HG03520 (cell line): ENCODE data around the gene SLC6A20.

ENCODE experiments used
- ATAC-seq: cut with Tn5 transposase; IDR thresholded peaks from one replicate; pipeline ENCODE4 v1.9.1; 2021; ENCODE audit warnings: mild to moderate bottlenecking, moderate library complexity; ENCODE audit not compliant: unreplicated experiment

Gene SLC6A20

GRCh38 chr3:45730409-45731154 lies 65.8 kb downstream of the SLC6A20 start:
- no peak for ATAC-seq

GRCh38 chr3:45729614-45730013 lies 66.7 kb downstream of the SLC6A20 start:
- ATAC-seq: no peak

- ATAC-seq: no peak
Measured at GRCh38 chr3:45724911-45725310, 71.4 kb downstream of the SLC6A20 start.

GRCh38 chr3:45719655-45720487 lies 76.5 kb downstream of the SLC6A20 start:
- ATAC-seq: no peak

GRCh38 chr3:45716790-45717336 lies 79.5 kb downstream of the SLC6A20 start:
- no peak for ATAC-seq

DNA sequence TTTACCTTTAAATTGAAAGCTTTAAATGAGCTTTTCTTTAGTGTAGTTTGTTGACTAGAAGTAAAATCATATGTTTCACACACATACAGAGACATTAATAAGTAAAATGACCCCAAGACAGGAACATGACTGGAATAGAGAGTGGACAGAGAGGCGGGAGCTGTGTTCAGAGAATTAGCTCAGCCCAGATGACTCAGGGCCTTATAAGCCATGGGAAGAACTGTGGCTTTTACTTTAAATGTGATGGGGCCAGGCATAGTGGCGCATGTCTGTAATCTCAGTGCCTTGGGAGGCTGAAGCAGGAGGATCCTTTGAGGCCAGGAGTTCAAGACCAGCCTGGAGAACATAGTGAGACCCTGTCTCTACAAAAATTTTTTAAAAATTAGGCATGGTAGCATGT lies 80.4 kb downstream of the SLC6A20 start:
- ATAC-seq: no peak

- ATAC-seq: no peak
Measured at GRCh38 chr3:45712434-45713110, 83.8 kb downstream of the SLC6A20 start.

GRCh38 chr3:45711931-45712330 lies 84.4 kb downstream of the SLC6A20 start:
- no peak for ATAC-seq

GRCh38 chr3:45705839-45706808 lies 90.2 kb downstream of the SLC6A20 start:
- ATAC-seq: no peak
